ENCODE results near the gene SHFL. TPM values are rescaled to one million over a fixed set of nuclear protein-coding genes. Genes with fewer than 3 reads are reported as not detected.

The SHFL gene
- polyA plus RNA-seq, 4 donors: 24.6 to 28.9 (median 26.1) TPM

DNA sequence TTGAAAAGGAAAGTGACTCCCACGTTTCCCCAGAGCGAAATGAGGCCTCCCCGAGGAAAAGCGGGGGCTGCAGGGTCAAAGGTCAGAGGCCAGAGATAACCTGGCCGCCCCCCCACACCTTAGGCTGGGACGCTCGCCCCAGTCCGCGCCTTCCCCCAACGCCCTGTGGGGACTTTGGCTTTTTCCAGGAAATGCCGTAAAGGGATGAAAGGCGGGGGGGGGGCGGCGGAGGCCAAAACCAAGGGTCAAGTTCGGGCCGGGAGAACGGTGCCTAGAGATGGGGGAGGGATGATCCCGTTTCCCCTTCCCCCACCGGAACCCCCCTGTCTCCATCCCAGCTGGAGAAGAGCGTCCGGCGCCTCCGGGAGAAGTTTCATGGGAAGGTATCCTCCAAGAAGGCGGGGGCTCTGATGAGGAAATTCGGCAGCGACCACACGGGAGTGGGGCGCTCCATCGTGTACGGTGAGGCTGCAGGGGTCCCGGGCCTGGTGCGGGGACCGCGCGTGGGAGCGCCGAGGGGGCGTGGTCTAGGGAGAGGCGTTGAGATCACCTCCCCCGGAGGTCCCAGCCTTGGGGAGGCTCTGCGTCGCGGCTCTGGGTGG is 575 bp downstream of the SHFL start:
- no peak for DNase-seq (ENCODE audit: low read depth in 4 of 4, low spot score in 3 of 4)

DNA sequence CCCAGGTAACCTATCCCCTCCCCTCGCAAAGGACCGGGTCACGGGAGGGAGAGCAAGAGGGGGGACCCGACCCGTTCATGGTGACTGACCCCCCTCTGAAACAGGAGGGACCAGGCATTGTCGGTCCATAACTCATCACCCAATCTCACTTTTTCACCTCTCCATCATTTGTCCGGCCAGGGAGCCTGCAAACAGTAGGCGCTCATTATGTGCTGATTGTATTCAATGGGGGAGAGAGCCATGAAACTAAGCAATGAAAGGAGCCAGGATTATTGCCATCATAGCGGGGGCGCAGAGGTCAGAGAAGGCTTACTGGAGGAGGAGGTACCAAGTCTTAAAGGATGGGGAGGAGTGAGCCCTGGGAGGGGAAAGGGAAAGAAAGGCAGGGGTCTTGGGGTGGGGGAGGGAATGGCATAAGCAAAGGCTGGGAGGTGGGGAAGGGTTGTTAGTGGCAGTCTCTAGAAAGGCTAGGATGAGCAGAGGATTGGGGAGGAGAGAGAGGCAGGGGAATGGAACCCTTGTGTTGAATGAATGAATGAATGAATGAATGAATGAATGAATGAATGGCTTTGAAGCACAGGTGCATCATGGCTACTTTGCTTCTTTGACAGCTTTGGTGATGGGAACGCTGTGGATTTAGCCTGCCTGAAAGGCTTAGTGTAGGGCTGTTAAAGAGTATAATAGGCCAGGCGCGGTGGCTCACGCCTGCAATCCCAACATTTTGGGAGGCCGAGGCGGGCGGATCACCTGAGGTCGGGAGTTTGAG is 1.4 kb downstream of the SHFL start:
- no peak for DNase-seq (ENCODE audit: low read depth in 4 of 4, low spot score in 3 of 4)

DNA sequence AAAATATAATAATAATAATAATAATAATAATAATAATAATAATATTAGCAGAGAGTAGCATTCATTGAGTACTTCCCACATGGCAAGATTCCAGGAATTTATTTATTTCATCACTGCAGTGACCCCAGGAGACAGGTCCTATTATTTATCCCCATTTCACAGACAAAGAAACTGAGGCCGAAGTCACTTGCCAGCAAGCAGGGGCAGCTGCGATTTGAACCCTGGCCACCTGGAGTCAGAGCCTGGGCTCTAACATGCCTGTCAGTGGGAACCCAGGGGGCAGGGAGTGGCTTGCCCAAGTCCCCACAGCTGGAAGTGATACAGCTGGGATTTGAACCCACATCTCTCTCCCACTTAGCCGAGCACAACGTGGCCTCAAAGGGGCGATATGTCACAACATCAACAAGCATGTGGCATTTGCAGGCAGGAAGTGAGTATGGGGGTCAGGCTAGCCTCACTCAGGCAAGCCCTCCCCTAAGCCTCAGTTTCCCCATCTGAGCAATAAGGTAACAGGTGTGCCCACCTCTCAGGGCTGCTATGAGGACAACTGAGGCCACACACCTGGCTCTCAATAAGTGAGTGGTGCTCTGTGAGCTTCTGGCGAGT is 2.9 kb downstream of the SHFL start:
- no peak for DNase-seq (ENCODE audit: low read depth in 4 of 4, low spot score in 3 of 4)

DNA sequence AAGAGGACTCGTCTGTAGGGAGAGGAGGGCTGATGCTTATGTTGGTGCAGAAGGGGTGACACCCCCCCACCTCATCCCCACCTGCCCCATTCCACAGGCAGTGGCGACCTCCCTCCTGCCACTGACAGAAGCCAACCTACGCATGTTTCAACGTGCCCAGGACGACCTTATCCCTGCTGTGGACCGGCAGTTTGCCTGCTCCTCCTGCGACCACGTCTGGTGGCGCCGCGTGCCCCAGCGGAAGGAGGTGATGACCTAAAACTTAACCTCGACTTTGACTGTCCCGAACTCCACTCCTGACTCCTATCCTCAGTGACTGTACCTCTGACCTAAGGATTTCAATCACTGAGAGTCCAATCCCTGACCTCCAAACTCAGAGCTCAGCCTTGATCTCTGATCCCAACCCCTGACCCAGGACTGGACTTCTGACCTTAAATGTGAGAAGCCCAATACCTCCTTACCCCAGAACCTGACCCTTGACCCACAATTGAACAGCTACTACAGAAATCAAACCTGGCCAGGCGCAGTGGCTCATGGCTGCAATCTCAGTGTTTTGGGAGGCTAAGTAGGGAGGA is 3.8 kb downstream of the SHFL start:
- DNase-seq (ENCODE audit: low read depth in 4 of 4, low spot score in 3 of 4): no peak

DNA sequence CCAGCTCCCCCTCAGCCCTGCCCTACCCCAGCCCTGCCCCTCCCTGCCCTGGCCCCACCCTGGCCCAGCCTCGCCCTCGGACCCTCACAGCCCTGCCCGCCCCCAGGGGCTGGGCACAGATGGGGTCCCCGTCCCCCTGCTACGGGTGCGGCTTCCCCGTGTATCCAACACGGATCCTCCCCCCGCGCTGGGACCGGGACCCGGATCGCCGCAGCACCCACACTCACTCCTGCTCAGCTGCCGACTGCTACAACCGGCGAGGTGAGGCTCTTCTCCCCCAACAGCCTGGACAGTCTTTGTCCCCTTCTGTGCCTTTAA is 5.2 kb downstream of the SHFL start:
- DNase-seq (ENCODE audit: low read depth in 4 of 4, low spot score in 3 of 4): no peak

DNA sequence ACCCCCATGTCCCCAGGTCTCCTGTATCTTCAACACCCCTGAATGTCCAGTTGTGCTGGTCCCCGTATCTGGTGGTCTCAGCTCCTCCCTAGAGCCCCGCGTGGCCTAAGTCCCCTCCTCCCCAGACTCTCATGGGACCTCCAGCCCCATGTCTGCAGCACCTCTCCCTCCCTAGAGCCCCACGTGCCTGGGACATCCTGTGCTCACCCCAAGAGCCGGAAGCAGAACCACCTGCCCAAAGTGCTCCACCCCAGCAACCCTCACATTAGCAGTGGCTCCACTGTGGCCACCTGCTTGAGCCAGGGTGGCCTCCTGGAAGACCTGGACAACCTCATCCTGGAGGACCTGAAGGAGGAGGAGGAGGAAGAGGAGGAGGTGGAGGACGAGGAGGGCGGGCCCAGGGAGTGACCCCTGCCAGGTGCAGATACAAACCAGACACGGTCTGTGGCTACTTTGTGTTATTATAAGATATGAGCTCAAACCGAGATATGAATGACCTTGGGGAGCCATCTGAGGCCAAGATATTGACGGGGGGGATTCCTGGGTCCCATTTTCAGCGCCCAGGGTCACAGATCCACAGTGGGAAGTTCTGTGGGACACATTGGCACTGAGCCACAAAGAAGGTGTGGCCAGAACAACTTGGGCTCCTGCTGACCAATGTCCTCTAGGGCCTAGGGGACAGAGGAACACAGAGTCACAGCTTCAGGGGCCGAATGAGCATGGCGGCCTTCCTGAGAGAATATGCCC is 6.0 kb downstream of the SHFL start:
- DNase-seq (ENCODE audit: low read depth in 4 of 4, low spot score in 3 of 4): no peak

DNA sequence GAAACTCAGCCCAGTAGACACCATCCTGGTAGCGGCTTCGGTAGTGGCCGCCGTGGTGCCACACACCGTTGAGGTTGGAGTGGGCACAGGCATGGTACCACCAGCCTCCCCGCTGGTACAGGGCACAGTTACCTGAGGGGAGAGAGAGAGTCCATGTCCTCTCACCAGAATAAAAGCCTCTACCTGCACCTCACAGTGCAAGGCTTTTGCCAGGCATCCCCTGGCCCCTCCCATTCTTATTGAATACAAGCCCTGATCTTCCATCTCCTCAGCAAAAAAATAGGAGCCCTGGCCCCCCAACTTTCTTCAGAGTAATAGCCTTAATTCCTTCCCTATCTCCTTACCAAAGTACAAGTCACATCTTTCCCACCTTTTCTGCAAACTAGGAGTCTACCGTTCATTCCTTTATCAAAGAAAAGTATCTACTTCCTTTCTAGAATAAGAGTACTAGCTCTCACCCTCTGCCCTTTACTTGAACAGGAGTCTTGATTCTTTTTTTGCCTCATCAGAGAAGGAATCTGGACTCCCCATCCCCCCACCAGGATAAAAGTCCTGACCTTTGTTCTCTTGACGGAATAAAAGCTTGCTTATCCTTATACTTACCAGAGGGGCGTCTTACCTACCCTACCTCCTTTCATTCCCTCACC is 6.7 kb downstream of the SHFL start:
- DNase-seq (ENCODE audit: low read depth in 4 of 4, low spot score in 3 of 4): no peak

DNA sequence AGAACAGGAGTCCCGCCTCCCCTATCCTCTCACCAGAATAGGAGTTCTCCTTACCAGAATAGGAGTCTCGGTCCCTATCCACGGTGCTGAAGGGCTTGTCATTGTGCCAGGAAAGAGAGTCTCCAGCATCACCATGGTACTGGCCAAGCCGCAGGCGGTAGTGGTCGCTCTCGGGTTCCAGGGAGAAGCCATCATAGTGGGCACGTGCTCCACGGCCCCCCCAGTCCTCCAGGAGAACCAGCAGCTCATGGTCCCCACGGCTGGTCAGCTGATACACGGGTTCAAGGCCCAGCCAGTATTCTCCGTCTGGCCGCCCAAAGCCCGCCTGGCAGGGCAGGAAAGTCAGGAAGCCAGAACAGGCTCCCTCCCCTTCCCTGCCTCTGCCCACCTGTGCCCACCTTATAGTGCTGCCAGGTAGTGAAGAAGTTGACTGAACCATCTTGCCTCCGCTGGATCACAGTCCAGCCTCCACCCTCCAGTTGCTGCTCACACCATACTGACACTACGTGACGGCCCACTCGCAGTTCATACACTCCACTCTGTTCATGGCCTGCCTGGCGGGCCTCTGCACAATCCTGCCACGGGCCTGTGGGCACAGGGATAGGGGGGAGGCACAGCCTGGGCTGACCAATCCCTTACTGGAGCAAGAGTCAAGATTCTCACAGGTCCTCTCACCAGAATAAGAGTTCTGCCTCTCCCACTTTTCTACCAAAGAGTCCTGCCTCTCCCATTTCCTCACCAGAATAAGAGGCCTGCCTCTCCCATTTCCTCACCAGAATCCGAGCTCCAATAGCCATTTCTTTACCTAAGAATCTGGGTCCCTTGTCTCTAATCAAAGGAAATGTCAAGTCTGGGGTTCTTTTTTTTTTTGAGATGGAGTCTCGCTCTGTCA is 7.4 kb downstream of the SHFL start:
- DNase-seq (ENCODE audit: low read depth in 4 of 4, low spot score in 3 of 4): no peak

DNA sequence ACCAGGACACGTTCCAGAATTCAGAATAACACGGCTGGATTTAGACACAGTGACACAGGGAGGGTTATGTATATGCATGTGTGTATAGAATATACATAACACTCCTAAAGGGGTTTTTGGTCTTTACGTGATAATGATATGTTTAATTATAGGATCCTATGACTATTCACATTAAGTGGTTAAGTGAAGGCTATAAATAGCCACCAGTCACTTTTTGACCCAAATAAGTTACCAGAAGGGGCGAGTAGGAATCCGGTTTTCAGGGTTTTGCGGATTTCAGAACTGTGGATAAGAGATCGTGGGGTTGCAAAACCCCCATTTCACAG is 9.5 kb downstream of the SHFL start:
- no peak for DNase-seq (ENCODE audit: low read depth in 4 of 4, low spot score in 3 of 4)

DNA sequence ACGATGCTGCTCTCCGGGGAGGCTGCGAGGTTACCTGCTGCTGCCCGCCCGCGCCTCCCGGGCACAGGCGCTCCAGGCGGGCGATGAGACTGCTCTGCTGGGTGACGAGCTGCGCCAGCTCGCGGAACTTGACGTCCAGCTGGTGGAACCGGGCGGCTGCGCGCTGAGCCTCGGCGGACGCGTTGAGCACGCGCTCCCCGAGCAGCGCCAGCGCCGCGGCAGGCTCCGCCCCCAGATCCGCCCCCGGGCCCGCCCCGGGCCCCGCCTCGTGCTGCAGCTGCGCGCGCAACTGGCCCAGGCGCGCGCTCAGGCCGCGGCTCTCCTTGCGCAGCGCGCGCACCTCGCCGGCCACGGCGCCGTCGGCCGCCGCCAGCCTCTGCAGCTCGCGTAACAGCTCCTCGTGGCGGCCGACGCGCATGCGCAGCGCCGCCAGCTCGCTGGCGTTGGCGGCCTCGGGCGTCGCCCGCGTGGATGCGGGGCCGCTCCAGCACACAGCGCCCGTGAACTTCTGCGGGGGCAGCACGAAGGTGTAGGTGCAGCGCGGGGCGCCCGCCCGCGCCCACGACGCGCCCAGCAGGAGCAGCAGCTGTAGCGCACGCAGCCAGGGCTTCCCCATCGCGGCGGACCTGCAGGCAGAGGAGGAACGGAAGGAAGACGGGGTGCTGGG is 10.0 kb downstream of the SHFL start:
- DNase-seq (ENCODE audit: low read depth in 4 of 4, low spot score in 3 of 4): peak; percentile 76 to 85 (median 79)

DNA sequence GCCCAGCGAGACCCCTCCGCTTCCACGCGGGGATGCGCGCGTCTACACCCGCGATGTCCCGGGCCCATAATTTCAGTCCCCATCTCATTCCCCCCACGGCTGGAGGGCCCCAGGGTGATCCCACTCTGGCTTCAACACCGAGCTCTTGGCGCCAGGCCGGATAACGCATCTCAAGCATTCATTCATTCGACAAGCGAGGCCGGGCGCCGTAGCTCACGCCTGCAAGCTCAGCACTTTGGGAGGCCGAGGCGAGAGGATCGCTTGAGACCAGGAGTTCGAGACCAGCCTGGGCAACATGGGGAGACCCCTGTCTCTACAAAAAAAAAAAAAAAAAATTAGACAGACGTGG is 10.5 kb downstream of the SHFL start:
- DNase-seq (ENCODE audit: low read depth in 4 of 4, low spot score in 3 of 4): no peak

DNA sequence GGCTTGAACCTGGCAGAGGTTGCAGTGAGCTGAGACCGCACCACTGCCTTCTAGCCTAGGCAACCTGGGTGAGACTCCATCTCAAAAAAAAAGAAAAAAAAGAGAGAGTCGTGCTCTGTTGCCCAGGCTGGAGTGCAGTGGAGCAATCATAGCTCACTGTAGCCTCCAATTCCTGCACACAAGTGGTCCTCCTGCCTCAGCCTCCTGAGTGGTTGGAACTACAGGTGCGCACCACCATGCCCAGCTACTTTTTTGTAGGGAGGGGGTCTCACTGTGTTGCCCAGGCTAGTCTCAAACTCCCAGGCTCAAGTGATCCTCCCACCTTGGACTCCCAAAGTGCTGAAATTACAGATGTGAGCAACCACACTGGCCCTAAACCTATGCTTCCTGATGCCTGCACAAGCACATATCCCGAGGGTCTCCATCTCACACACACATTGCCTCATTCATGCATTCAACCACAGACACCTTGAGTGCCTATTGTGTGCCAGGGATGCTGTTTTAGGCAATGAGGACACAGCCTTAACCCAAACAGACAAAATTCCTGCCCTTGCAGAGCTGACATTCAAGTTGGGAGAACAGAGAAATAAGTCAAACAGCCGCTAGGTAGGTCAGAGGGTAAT is 14.2 kb downstream of the SHFL start:
- no peak for DNase-seq (ENCODE audit: low read depth in 4 of 4, low spot score in 3 of 4)

DNA sequence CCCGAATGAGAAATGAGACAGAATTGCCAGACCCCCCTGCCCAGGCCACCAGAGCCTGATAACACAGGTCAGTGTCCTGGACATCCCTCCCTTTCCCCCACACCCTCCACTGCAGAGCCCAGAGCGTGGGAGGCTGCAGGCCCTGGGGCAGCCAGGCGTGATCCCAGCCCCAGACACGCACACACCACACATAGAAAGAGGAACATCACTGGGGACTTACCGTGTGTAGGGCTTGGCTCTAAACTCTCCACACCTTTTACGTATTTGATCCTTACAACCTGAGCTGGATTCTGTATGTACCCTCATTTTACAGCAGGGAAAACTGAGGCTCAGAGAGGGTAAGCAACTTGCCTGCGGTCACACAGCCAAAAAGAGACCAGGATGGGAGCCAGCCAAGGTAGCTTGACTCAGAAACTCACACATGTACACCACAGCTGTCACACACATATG is 16.7 kb downstream of the SHFL start:
- no peak for DNase-seq (ENCODE audit: low read depth in 4 of 4, low spot score in 3 of 4)

DNA sequence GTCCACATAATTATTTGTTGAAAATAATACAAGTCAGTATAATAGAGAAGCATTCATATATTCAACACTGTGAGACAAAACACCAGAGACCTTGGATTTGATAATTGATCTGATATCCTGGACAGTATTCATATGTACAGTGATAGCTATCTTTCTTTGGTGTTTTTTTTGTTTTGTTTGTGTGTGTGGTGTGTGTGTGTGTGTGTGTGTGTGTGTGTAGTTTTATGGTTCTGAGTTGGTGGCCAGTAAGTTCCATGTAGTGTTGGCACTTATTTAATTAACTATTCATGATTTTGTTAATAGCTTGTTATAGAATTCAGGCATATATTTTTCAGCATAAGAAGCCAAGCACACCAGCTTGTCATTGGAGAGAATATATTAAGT is 18.0 kb downstream of the SHFL start:
- DNase-seq (ENCODE audit: low read depth in 4 of 4, low spot score in 3 of 4): no peak

DNA sequence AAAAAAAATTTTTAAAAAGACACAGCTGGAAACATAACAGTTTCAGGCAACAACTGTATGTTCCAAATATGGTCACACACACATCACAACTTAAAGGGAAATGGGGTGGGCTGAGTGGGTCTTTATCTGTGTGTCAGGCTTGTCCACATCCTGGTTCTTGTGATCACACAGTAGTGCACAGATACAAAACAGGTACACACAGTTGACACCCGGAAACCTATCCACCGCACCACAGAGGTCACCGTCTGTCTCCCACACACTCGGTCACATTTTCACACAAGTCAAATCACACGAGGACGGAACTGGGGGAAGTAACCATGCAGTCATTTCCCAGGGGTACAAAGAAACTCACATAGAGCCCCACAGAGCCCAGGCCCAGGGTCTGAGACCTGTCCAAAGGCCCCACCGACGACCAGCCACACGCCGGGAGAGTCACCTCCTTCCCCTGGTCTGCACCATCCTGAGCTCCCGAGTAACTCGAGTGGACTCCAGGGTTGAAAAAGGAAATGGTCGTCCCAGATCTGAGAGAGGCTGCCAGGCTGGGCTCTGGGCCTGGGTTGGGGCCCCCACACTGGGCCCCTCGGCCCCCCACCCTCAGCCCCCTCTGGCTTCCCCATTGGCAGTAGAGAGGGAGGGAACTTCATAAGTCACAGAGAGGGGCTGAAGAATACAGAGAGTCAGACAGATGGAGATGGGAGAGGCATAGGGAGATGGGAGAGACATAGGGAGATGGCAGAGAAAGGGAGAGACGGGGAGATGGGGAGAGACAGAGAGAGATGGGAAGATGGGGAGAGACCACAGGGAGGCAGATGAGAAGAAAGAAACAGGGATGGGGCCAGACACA is 18.8 kb downstream of the SHFL start:
- no peak for DNase-seq (ENCODE audit: low read depth in 4 of 4, low spot score in 3 of 4)

DNA sequence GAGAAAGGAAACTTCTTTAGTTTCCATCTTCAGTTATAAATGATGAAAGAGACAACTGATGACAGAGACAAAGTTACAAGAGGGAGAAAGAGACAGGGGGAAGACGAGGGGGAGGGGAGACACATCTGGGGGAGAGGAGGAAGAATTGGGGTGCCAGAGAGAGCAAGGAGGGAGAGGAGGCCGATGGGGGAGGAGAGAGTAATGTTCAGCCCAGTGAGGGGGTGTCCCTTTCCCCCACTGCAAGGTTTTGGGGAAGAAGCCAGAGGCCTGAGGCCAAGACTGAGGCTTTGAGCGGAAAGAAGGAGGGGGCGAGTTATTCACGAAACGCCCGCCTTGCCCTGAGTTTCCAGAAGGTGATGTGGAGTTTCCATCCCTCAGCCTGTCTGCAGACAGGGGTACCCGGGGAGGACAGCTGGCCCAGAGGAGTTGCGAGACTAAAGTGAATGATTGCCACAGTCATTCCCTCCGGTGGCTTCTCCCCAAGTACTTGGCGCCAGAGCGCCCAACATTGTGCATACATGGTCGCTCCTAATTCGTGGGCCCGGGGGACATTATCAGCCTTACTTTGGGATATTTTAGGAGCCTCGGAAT is 19.5 kb downstream of the SHFL start:
- no peak for DNase-seq (ENCODE audit: low read depth in 4 of 4, low spot score in 3 of 4)

DNA sequence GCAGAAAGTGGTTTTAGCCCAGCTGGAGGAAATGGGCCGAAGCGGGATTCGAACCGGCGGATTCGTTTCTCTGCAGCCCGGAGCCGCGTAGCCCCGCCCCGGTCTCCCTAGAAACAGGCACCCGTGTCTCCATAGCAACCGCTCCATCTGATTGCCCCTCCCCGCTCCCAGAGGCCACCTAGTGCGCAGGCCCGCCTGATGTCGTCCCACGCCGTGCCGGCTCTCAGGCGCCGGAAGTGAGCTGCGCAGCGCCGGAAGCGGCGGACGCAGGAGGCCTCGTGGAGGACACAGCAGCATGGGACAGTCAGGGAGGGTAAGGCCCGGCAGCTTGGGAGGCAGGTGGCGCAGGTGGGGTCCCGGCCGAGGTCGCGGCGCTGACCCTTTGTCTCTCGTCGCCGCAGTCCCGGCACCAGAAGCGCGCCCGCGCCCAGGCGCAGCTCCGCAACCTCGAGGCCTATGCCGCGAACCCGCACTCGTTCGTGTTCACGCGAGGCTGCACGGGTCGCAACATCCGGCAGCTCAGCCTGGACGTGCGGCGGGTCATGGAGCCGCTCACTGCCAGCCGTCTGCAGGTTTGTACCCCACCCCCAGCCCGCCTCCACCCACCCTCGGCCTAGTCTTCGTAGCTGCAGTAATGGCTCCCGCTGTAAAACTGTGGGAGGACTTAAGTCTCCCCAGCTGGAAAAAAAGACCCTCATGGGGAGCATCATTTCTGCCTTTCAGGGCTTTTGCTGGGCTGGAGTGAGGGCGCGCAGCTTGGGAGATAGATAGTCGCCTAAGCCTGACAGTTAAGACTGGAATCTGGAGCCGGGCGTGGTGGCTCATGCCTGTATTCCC is 20.2 kb downstream of the SHFL start, which contains the start of gene PPAN:
TSS of gene PPAN (plus strand) at position 263 of the 837 bp plus-strand sequence. CDS start at position 296, 33 bp downstream.
- DNase-seq (ENCODE audit: low read depth in 4 of 4, low spot score in 3 of 4): peak; percentile 93 to 97 (median 96)
